ENCODE data around the gene KCNAB1.
"Not testable (repeated sequence)": the region's sequence is repeated elsewhere in the genome, so short reads cannot be mapped to it uniquely, and the experiment has no call there.

KCNAB1 gene

DNA sequence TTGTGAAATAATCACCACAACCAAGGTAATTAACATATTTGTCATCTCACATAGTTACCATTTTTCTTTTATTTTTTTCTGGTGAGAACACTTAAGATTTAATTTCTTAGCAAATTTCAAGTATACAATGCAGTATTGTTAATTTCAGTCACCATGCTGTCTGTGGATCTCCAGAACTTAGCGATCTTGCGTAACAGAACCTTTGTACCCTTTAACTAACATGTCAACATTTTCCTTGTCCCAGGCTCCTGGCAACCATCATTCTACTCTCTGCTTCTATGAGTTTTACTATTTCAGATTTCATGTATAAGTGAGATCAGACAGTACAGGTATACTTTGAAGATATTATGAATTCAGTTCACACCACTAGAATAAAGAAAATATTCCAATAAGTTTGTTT lies 154.4 kb downstream of the KCNAB1 start:
- DNase-seq = no peak

GRCh38 chr3:156284637-156285036 lies 164.3 kb downstream of the KCNAB1 start:
- DNase-seq = not testable (repeated sequence)

DNA sequence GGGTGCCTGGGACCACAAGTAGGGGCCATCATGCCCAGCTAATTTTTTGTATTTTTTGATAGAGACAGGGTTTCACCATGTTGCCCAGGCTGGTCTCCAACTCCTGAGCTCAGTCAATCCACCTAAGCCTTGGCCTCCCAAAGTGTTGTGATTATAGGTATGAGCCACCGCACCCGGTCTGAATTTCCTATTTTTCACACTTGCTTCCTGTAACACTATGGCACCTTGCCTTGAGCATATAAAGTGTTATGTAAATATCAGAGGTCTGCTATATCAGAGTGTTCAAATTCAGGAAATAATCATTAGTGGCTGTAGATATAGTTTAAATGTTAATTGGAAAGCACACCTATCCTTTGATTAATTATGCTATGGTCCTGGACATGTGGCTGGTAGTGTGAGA lies 165.2 kb downstream of the KCNAB1 start:
- DNase-seq = no peak

DNA sequence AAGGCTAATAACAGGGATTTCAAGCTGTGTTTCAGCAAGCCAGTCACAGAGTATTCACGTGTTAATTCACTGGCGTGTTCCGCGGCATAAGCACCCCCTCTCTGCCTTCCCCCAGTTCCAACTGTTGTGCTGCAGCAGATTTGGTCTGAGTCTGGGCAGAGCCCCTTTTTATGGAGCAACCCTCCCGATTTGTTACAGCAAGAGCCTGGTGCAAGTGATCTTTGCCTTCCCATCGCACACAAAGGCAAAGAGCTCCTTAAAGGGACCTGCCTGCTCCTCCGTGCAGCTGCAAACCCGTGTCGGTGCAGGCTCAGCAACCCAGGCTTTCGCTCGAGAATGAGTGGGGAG lies 170.5 kb downstream of the KCNAB1 start:
- DNase-seq = no peak

- no peak for DNase-seq
These were observed 171.1 kb downstream of the KCNAB1 start for GRCh38 chr3:156291272-156292123.

GRCh38 chr3:156293566-156293965 lies 173.2 kb downstream of the KCNAB1 start:
- DNase-seq = no peak

DNA sequence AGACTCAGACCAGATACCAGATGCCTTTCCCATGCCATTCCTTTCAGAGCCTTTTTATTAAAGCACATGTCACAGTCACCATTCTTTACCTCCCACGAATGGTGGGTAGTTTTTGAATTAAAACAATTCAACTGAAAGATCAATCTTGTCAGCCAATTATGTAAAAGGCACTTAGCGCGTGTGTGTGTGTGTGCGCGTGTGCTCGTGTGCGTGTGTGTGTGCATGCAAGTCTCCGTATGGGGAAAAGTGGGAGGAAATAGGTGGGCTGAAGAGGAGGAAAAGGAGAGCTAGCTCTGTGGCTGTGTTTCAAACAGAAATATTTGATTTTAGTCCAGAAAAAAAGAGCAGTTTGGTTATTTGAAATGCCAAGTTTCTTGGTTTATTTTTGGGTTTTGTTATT lies 177.2 kb downstream of the KCNAB1 start:
- no peak for DNase-seq

DNA sequence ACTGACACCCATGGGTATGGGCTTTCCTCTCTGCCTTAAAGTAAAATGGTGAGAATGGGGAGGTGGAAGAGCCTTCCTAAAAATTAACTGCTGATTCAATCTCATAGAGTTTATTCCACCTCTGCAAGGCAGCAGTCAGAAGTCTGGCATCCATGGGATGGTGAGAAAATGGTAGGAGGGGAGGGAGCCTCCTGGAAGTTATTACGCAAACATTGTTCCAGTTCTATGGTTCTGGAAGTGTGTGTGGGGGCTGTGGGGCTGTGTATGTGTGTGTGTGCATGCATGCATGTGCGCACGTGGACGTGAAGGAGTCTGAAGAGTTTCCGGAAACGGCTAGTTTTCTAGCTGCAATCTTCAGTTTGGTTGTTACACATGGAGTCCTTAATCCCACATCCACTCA lies 177.6 kb downstream of the KCNAB1 start:
- DNase-seq = no peak

DNA sequence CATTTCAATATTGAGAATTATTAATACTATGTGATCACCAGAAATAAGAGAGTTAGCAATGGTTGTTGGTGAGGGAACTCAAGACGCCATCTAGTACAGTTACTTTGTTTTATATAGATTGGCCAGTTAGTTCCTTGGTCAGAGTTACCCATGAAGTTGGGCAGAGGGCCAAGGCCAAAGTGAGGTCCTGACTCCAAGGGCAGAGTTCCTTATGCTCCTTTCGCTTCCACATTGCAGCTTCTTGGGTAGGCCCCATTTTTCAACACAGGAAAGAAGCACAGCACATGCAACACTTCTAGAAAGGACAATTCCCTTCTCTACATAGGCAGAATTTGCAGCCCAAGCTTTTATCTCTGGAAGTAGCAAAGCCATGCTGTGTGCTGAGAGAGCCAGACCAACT lies 178.6 kb downstream of the KCNAB1 start:
- DNase-seq = no peak

DNA sequence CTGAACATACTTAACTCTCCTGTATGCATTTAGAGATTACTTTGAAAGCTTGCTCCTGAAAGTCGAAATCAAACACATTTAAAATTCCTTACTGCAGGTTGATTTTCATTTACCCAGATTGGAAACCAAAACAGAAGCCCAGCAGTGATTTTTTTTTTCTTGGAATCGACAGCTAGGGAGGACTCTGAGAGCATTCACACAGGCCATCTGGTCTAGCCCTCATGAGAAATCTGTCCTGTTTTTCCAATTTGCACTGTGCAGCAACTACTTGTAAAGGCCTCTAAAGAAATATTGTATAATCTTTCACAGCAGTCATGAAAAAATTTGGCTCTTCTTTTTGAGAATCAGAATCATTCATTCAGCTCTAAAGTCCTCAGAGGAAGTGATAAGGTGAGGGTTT lies 179.2 kb downstream of the KCNAB1 start:
- peak; percentile 38 for DNase-seq

GRCh38 chr3:156300371-156300770 lies 180.0 kb downstream of the KCNAB1 start:
- no peak for DNase-seq

GRCh38 chr3:156300929-156301840 lies 180.8 kb downstream of the KCNAB1 start:
- DNase-seq = no peak

DNA sequence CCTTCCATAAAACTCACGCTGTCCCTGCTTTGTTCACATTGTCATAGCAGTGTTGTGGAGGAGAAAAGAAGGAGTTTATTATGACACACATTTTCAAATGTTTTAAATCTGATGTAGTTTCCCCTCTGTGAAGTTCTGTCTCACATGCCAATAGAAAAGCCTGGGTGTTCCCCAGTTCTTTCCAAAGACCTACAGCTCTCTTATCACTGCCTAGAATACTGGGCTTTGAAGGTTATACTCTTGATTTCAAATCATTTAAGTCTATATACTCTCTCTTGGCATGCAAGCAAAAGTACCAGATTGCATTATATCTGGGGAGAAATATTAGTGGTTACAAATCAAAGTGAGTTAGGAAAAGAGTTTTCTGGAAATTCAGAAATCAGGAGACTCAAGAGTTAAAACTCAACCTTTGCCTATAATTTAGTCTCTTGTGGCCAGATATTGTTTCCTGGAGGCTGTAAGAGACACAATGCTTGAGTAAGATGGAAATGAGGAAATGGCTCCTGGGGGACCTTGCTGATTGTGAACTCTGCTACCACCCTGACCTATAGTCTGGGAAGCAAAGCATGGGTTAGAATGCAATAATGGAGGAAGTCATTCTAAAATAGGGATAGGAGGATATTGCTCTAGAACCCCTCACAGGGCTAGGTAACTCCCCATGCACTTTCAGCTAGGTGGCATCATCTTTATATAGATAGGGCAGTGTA lies 182.8 kb downstream of the KCNAB1 start:
- DNase-seq = no peak

GRCh38 chr3:156304406-156304805 lies 184.0 kb downstream of the KCNAB1 start:
- DNase-seq = no peak

GRCh38 chr3:156305672-156306071 lies 185.3 kb downstream of the KCNAB1 start:
- no peak for DNase-seq

- peak; percentile 37 for DNase-seq
These were observed 187.3 kb downstream of the KCNAB1 start for GRCh38 chr3:156307704-156308103.

GRCh38 chr3:156311431-156311830 lies 191.1 kb downstream of the KCNAB1 start:
- no peak for DNase-seq

- DNase-seq = no peak
These were observed 191.6 kb downstream of the KCNAB1 start for GRCh38 chr3:156311930-156312329.

DNA sequence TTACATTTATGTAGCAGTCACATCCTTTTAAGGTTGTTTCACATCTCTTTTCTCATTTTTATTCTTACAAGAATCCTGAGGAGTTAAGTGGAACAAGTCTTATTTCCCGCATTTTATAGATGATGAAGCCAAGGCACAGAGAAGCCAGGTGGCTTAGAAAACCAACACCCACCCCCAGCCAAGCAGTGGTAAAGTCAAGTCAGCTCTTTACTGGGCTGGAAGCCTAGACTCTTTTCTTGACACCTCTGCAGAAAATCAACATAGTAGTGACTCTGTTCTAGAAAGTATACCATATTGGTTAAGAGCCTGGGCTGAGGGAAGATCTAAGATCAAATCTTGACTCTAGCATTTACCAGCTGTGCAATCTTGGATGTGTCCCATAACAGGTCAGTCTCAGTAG lies 195.7 kb downstream of the KCNAB1 start:
- DNase-seq = no peak

- DNase-seq = no peak
These were observed 197.2 kb downstream of the KCNAB1 start for GRCh38 chr3:156317462-156318074.

DNA sequence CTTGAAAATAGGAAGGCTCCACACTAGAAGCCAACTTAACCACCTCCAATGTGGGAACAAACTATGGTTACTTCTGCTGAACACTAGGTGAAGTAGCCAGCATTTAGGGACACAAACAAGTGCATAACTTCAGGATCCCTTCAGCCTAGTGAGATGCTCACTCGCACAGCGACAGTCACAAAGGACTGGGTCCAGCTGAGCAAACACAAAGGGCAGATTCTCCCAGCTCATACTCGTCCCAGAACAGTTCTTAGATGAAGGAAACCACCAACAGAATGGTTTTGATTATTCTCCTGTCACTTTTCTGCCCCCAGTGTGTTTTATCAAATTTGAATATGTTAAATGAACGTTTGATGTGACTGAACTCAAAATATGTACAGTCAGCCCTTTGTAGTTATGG lies 201.6 kb downstream of the KCNAB1 start:
- no peak for DNase-seq

DNA sequence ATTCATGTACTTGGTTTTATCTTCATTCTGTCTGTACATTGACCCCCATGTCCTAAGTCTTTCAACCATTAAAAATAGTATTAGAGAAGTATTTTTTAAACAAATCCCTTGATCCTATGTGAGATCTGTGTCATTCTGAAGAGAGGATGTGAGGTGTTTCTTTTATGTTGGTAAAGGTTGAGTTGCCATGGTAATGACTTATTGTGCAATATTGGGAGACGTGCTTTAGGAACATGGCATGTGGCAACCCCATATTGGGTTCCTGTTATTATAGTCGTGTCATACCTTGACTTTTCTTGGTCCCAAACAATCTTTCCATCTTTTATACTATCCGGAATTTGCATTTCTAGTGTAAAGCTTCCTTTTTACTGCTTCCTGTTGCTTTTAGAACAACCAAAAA lies 203.1 kb downstream of the KCNAB1 start:
- no peak for DNase-seq

DNA sequence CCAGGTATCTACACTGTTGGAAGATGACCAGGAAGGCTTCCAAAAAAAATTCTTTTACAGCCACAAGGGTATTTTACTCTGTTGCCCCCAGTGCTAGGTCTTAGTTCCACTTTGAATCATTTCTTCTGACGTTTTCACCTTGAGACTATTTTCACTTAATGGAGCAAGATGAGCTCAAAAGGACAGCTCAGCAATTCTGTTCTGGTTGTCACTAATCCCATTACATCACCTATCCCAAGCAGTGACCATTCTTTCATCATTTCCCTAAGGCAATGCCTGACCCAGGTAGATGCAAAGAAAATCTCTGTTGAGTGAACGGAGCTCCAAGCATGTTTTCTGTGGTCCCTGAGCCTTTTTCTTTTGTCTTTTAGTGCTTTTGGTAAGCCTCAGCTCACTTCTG lies 210.0 kb downstream of the KCNAB1 start:
- DNase-seq = no peak
